ENCODE results near the gene MCM10. TPM values are rescaled to one million over a fixed set of nuclear protein-coding genes. Genes with fewer than 3 reads are reported as not detected.

Gene MCM10
- total RNA-seq, 1 donor from 2014 or later = 1.5 TPM

GRCh38 chr10:13182424-13182823, 21.1 kb downstream of the MCM10 start:
- H3K9me3 Mint-ChIP-seq (ENCODE audit: unreplicated experiment) = no peaks in the 10 kb centered on the region
- Histone ChIP-seq H3K27me3 (ENCODE audit: insufficient read depth, low read length) (no peaks in the 10 kb centered on the region), H3K4me3 (ENCODE audit: insufficient read depth, low read depth, low read length) (no peak overlapping the region), H2AFZ (ENCODE audit: low read depth, low read length) (no peak overlapping the region), H4K20me1 (ENCODE audit: insufficient read depth, low read length) (no peaks in the 10 kb centered on the region), H3K4me1 (ENCODE audit: insufficient read depth, low read length) (no peaks in the 10 kb centered on the region), H3K4me2 (ENCODE audit: low read length) (no peak overlapping the region), H3K9ac (ENCODE audit: low read length) (no peak overlapping the region), H3K79me2 (ENCODE audit: insufficient read depth, low read length) (no peaks in the 10 kb centered on the region), H3K9me3 (ENCODE audit: insufficient read depth, low read depth, low read length) (no peaks in the 10 kb centered on the region), H3K27ac (ENCODE audit: low read depth, low read length) (no peak overlapping the region), H3K36me3 (ENCODE audit: insufficient read depth, low read length) (peaks cover 13% of the 10 kb centered on the region)
- no peak overlapping the region for H3K27ac Mint-ChIP-seq (ENCODE audit: unreplicated experiment)
- DNase-seq (ENCODE audit: low read depth) = no peak
- TF ChIP-seq EZH2 (IDR thresholded peaks at IDR 0.05; ENCODE audit: insufficient read depth, low read length) = no peak
- TF ChIP-seq, protein P1, sequence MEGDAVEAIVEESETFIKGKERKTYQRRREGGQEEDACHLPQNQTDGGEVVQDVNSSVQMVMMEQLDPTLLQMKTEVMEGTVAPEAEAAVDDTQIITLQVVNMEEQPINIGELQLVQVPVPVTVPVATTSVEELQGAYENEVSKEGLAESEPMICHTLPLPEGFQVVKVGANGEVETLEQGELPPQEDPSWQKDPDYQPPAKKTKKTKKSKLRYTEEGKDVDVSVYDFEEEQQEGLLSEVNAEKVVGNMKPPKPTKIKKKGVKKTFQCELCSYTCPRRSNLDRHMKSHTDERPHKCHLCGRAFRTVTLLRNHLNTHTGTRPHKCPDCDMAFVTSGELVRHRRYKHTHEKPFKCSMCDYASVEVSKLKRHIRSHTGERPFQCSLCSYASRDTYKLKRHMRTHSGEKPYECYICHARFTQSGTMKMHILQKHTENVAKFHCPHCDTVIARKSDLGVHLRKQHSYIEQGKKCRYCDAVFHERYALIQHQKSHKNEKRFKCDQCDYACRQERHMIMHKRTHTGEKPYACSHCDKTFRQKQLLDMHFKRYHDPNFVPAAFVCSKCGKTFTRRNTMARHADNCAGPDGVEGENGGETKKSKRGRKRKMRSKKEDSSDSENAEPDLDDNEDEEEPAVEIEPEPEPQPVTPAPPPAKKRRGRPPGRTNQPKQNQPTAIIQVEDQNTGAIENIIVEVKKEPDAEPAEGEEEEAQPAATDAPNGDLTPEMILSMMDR (IDR thresholded peaks at IDR 0.05; ENCODE audit: insufficient read depth, low read depth, low read length) = no peak
- H3K36me3 Mint-ChIP-seq (ENCODE audit: low read depth, unreplicated experiment) = no peaks in the 10 kb centered on the region
- H3K4me3 Mint-ChIP-seq (ENCODE audit: unreplicated experiment) = no peak overlapping the region
- no peak for FAIRE-seq
- H3K27me3 Mint-ChIP-seq (ENCODE audit: low read depth, unreplicated experiment) = no peaks in the 10 kb centered on the region
- no peaks in the 10 kb centered on the region for H3K4me1 Mint-ChIP-seq (ENCODE audit: low read depth, unreplicated experiment)

GRCh38 chr10:13183625-13184024, 22.3 kb downstream of the MCM10 start:
- H3K4me1 Mint-ChIP-seq (ENCODE audit: low read depth, unreplicated experiment) = no peaks in the 10 kb centered on the region
- DNase-seq (ENCODE audit: low read depth) (no peak), FAIRE-seq (no peak)
- no peak overlapping the region for H3K9ac ChIP-seq (ENCODE audit: low read length)
- H3K79me2 ChIP-seq (ENCODE audit: insufficient read depth, low read length) = no peaks in the 10 kb centered on the region
- no peaks in the 10 kb centered on the region for H4K20me1 ChIP-seq (ENCODE audit: insufficient read depth, low read length)
- H3K27ac Mint-ChIP-seq (ENCODE audit: unreplicated experiment) = no peak overlapping the region
- H3K4me3 Mint-ChIP-seq (ENCODE audit: unreplicated experiment) = no peak overlapping the region
- no peaks in the 10 kb centered on the region for H3K27me3 Mint-ChIP-seq (ENCODE audit: low read depth, unreplicated experiment)
- no peak overlapping the region for H3K4me2 ChIP-seq (ENCODE audit: low read length)
- H3K36me3 ChIP-seq (ENCODE audit: insufficient read depth, low read length) = peaks cover 15% of the 10 kb centered on the region
- H3K4me3 ChIP-seq (ENCODE audit: insufficient read depth, low read depth, low read length) = no peak overlapping the region
- H2AFZ ChIP-seq (ENCODE audit: low read depth, low read length) = no peak overlapping the region
- H3K27me3 ChIP-seq (ENCODE audit: insufficient read depth, low read length) = no peaks in the 10 kb centered on the region
- H3K36me3 Mint-ChIP-seq (ENCODE audit: low read depth, unreplicated experiment) = no peaks in the 10 kb centered on the region
- no peaks in the 10 kb centered on the region for H3K4me1 ChIP-seq (ENCODE audit: insufficient read depth, low read length)
- H3K9me3 Mint-ChIP-seq (ENCODE audit: unreplicated experiment) = no peaks in the 10 kb centered on the region
- TF ChIP-seq, protein P1 (IDR thresholded peaks at IDR 0.05; ENCODE audit: insufficient read depth, low read depth, low read length) = no peak
- no peak for TF ChIP-seq EZH2 (IDR thresholded peaks at IDR 0.05; ENCODE audit: insufficient read depth, low read length)
- no peaks in the 10 kb centered on the region for H3K9me3 ChIP-seq (ENCODE audit: insufficient read depth, low read depth, low read length)
- no peak overlapping the region for H3K27ac ChIP-seq (ENCODE audit: low read depth, low read length)

DNA sequence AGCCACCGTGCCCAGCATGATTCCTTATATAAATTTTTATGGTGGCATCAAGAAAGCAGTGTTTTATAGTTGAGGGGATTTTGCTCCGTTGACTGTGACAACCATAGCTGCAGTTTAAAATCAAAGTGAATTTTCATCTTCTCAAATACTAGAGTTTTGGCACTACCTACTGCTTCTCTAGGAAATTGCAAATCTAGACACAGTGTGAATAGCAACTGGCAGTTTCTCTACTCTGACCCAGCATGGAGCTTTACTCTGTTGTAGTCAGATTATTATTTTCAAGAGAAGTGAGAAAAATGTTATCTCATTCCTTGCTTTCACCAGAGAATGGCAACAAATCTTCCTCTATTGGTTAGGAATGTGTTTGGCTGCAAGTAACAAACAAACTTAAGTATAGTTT, 22.9 kb downstream of the MCM10 start:
- Histone ChIP-seq H3K79me2 (ENCODE audit: insufficient read depth, low read length) (no peaks in the 10 kb centered on the region), H3K4me2 (ENCODE audit: low read length) (no peak overlapping the region), H3K4me3 (ENCODE audit: insufficient read depth, low read depth, low read length) (no peak overlapping the region), H4K20me1 (ENCODE audit: insufficient read depth, low read length) (no peaks in the 10 kb centered on the region), H3K36me3 (ENCODE audit: insufficient read depth, low read length) (peaks cover 15% of the 10 kb centered on the region), H2AFZ (ENCODE audit: low read depth, low read length) (no peak overlapping the region), H3K4me1 (ENCODE audit: insufficient read depth, low read length) (no peaks in the 10 kb centered on the region), H3K27ac (ENCODE audit: low read depth, low read length) (no peak overlapping the region), H3K27me3 (ENCODE audit: insufficient read depth, low read length) (no peaks in the 10 kb centered on the region), H3K9me3 (ENCODE audit: insufficient read depth, low read depth, low read length) (no peaks in the 10 kb centered on the region), H3K9ac (ENCODE audit: low read length) (no peak overlapping the region)
- Mint-ChIP-seq H3K27me3 (ENCODE audit: low read depth, unreplicated experiment) (no peaks in the 10 kb centered on the region), H3K4me1 (ENCODE audit: low read depth, unreplicated experiment) (no peaks in the 10 kb centered on the region), H3K27ac (ENCODE audit: unreplicated experiment) (no peak overlapping the region), H3K36me3 (ENCODE audit: low read depth, unreplicated experiment) (no peaks in the 10 kb centered on the region), H3K9me3 (ENCODE audit: unreplicated experiment) (no peaks in the 10 kb centered on the region), H3K4me3 (ENCODE audit: unreplicated experiment) (no peak overlapping the region)
- no peak for TF ChIP-seq EZH2 (IDR thresholded peaks at IDR 0.05; ENCODE audit: insufficient read depth, low read length)
- DNase-seq (ENCODE audit: low read depth) (no peak), FAIRE-seq (no peak)
